ENCODE results near the gene GNPTG. TPM values are rescaled to one million over a fixed set of nuclear protein-coding genes. Genes with fewer than 3 reads are reported as not detected.

GNPTG gene
- total and polyA plus RNA-seq, 5 donors = 39.7 to 47.1 (median 43.5) TPM

GRCh38 chr16:1343428-1344242 lies 8.1 kb upstream of the GNPTG start:
- Histone ChIP-seq H3K27me3 (ENCODE audit: control insufficient read depth, insufficient read depth) (no peaks in the 10 kb centered on the region), H3K4me1 (ENCODE audit: control insufficient read depth, insufficient read depth, low read length) (peaks cover 2% of the 10 kb centered on the region), H3K9me3 (ENCODE audit: control insufficient read depth, low read length) (no peaks in the 10 kb centered on the region), H3K27ac (ENCODE audit: low read length) (no peak overlapping the region), H3K4me3 (ENCODE audit: low read length) (no peak overlapping the region)
- intact Hi-C loops (cut with DNase I) = no loop called here
- DNase-seq = peak in 1 of 3 donors; percentile 62
- no peak for ATAC-seq
- WGBS = 64% methylated on average over 44 of the region's 44 CpGs

- Histone ChIP-seq H3K9me3 (ENCODE audit: control insufficient read depth, low read length) (no peaks in the 10 kb centered on the region), H3K27ac (ENCODE audit: low read length) (no peak overlapping the region), H3K4me3 (ENCODE audit: low read length) (no peak overlapping the region), H3K27me3 (ENCODE audit: control insufficient read depth, insufficient read depth) (no peaks in the 10 kb centered on the region), H3K4me1 (ENCODE audit: control insufficient read depth, insufficient read depth, low read length) (peaks cover 2% of the 10 kb centered on the region)
- no peak for ATAC-seq
- DNase-seq = peak in 1 of 3 donors; percentile 29
- intact Hi-C loops (cut with DNase I) = no loop called here
- WGBS = 89% methylated on average over 14 of the region's 14 CpGs
Observed at GRCh38 chr16:1344499-1344898, 7.2 kb upstream of the GNPTG start.

GRCh38 chr16:1345087-1345486 lies 6.6 kb upstream of the GNPTG start:
- Histone ChIP-seq H3K27ac (ENCODE audit: low read length) (no peak overlapping the region), H3K4me3 (ENCODE audit: low read length) (no peak overlapping the region), H3K27me3 (ENCODE audit: control insufficient read depth, insufficient read depth) (no peaks in the 10 kb centered on the region), H3K4me1 (ENCODE audit: control insufficient read depth, insufficient read depth, low read length) (peaks cover 2% of the 10 kb centered on the region), H3K9me3 (ENCODE audit: control insufficient read depth, low read length) (no peaks in the 10 kb centered on the region)
- WGBS = 62% methylated on average over 11 of the region's 11 CpGs
- intact Hi-C loops (cut with DNase I) = no loop called here
- ATAC-seq (no peak), DNase-seq (no peak)

GRCh38 chr16:1345651-1346421 lies 5.9 kb upstream of the GNPTG start:
- H3K27ac ChIP-seq (ENCODE audit: low read length) = no peak overlapping the region
- peaks cover 6% of the 10 kb centered on the region for H3K4me1 ChIP-seq (ENCODE audit: control insufficient read depth, insufficient read depth, low read length)
- WGBS = 73% methylated on average over 31 of the region's 31 CpGs
- peak in 1 of 3 donors; percentile 44 for DNase-seq
- H3K27me3 ChIP-seq (ENCODE audit: control insufficient read depth, insufficient read depth) = no peaks in the 10 kb centered on the region
- intact Hi-C loops (cut with DNase I) = no loop called here
- H3K4me3 ChIP-seq (ENCODE audit: low read length) = no peak overlapping the region
- no peak for ATAC-seq
- no peaks in the 10 kb centered on the region for H3K9me3 ChIP-seq (ENCODE audit: control insufficient read depth, low read length)

- peak in 1 of 3 donors; percentile 40 for DNase-seq
- Histone ChIP-seq H3K4me3 (ENCODE audit: low read length) (no peak overlapping the region), H3K27ac (ENCODE audit: low read length) (no peak overlapping the region), H3K9me3 (ENCODE audit: control insufficient read depth, low read length) (no peaks in the 10 kb centered on the region), H3K4me1 (ENCODE audit: control insufficient read depth, insufficient read depth, low read length) (peaks cover 6% of the 10 kb centered on the region), H3K27me3 (ENCODE audit: control insufficient read depth, insufficient read depth) (no peaks in the 10 kb centered on the region)
- WGBS = 74% methylated on average over 34 of the region's 34 CpGs
- intact Hi-C loops (cut with DNase I) = no loop called here
- ATAC-seq = no peak
Observed at GRCh38 chr16:1346422-1347285, 5.1 kb upstream of the GNPTG start.

- 90% methylated on average over 31 of the region's 31 CpGs for WGBS
- H3K27me3 ChIP-seq (ENCODE audit: control insufficient read depth, insufficient read depth) = no peaks in the 10 kb centered on the region
- no peak overlapping the region for H3K4me3 ChIP-seq (ENCODE audit: low read length)
- ATAC-seq = no peak
- DNase-seq = peak in 1 of 3 donors; percentile 44
- peaks cover 6% of the 10 kb centered on the region for H3K4me1 ChIP-seq (ENCODE audit: control insufficient read depth, insufficient read depth, low read length)
- H3K9me3 ChIP-seq (ENCODE audit: control insufficient read depth, low read length) = no peaks in the 10 kb centered on the region
- intact Hi-C loops (cut with DNase I) = no loop called here
- no peak overlapping the region for H3K27ac ChIP-seq (ENCODE audit: low read length)
Observed at GRCh38 chr16:1347286-1347855, 4.4 kb upstream of the GNPTG start.

- 89% methylated on average over 29 of the region's 29 CpGs for WGBS
- H3K4me3 ChIP-seq (ENCODE audit: low read length) = no peak overlapping the region
- no peaks in the 10 kb centered on the region for H3K27me3 ChIP-seq (ENCODE audit: control insufficient read depth, insufficient read depth)
- H3K27ac ChIP-seq (ENCODE audit: low read length) = no peak overlapping the region
- DNase-seq = no peak
- H3K4me1 ChIP-seq (ENCODE audit: control insufficient read depth, insufficient read depth, low read length) = peaks cover 4% of the 10 kb centered on the region
- H3K9me3 ChIP-seq (ENCODE audit: control insufficient read depth, low read length) = no peaks in the 10 kb centered on the region
- intact Hi-C loops (cut with DNase I) = no loop called here
- ATAC-seq = no peak
Observed at GRCh38 chr16:1347962-1348361, 3.8 kb upstream of the GNPTG start.

GRCh38 chr16:1348441-1348840 lies 3.3 kb upstream of the GNPTG start:
- H3K4me1 ChIP-seq (ENCODE audit: control insufficient read depth, insufficient read depth, low read length) = peaks cover 4% of the 10 kb centered on the region
- no peaks in the 10 kb centered on the region for H3K27me3 ChIP-seq (ENCODE audit: control insufficient read depth, insufficient read depth)
- WGBS = 90% methylated on average over 15 of the region's 15 CpGs
- intact Hi-C loops (cut with DNase I) = no loop called here
- ATAC-seq (no peak), DNase-seq (peak in 1 of 3 donors; percentile 47)
- no peak overlapping the region for H3K27ac ChIP-seq (ENCODE audit: low read length)
- H3K9me3 ChIP-seq (ENCODE audit: control insufficient read depth, low read length) = no peaks in the 10 kb centered on the region
- H3K4me3 ChIP-seq (ENCODE audit: low read length) = no peak overlapping the region

GRCh38 chr16:1348926-1349325 lies 2.8 kb upstream of the GNPTG start:
- Histone ChIP-seq H3K27me3 (ENCODE audit: control insufficient read depth, insufficient read depth) (no peaks in the 10 kb centered on the region), H3K9me3 (ENCODE audit: control insufficient read depth, low read length) (no peaks in the 10 kb centered on the region), H3K4me1 (ENCODE audit: control insufficient read depth, insufficient read depth, low read length) (peaks cover 4% of the 10 kb centered on the region), H3K4me3 (ENCODE audit: low read length) (no peak overlapping the region), H3K27ac (ENCODE audit: low read length) (no peak overlapping the region)
- intact Hi-C loops (cut with DNase I) = no loop called here
- ATAC-seq (no peak), DNase-seq (peak in 2 of 3 donors; percentile 52 to 65)
- 77% methylated on average over 14 of the region's 14 CpGs for WGBS

- no peak overlapping the region for H3K4me3 ChIP-seq (ENCODE audit: low read length)
- H3K27me3 ChIP-seq (ENCODE audit: control insufficient read depth, insufficient read depth) = no peaks in the 10 kb centered on the region
- 81% methylated on average over 16 of the region's 16 CpGs for WGBS
- no peak for ATAC-seq
- no peaks in the 10 kb centered on the region for H3K9me3 ChIP-seq (ENCODE audit: control insufficient read depth, low read length)
- no peak overlapping the region for H3K27ac ChIP-seq (ENCODE audit: low read length)
- H3K4me1 ChIP-seq (ENCODE audit: control insufficient read depth, insufficient read depth, low read length) = peaks cover 4% of the 10 kb centered on the region
- peak in 1 of 3 donors; percentile 48 for DNase-seq
- intact Hi-C loops (cut with DNase I) = no loop called here
Observed at GRCh38 chr16:1349351-1349750, 2.4 kb upstream of the GNPTG start.

Measured in right cardiac atrium (tissue), 5 donors.